A549 treated with Hydrocortisone at 1 μM for 4 hours (cell line): Measurements from ENCODE around the gene RSPO1. TPM values are rescaled to one million over a fixed set of nuclear protein-coding genes. Genes with fewer than 3 reads are reported as not detected.

Source experiments
- total RNA-seq: library from RNA; stranded (reverse); fragments of 200-300 nt; extraction: Qiagen RNA extraction; gene quantifications from 5 replicates; pipeline ENCODE4 v1.2.3, GENCODE V29; 2022

The RSPO1 gene, protein sequence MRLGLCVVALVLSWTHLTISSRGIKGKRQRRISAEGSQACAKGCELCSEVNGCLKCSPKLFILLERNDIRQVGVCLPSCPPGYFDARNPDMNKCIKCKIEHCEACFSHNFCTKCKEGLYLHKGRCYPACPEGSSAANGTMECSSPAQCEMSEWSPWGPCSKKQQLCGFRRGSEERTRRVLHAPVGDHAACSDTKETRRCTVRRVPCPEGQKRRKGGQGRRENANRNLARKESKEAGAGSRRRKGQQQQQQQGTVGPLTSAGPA
- total RNA-seq: 0.08 to 0.36 TPM (median 0.13 TPM) in 5 replicates

DNA sequence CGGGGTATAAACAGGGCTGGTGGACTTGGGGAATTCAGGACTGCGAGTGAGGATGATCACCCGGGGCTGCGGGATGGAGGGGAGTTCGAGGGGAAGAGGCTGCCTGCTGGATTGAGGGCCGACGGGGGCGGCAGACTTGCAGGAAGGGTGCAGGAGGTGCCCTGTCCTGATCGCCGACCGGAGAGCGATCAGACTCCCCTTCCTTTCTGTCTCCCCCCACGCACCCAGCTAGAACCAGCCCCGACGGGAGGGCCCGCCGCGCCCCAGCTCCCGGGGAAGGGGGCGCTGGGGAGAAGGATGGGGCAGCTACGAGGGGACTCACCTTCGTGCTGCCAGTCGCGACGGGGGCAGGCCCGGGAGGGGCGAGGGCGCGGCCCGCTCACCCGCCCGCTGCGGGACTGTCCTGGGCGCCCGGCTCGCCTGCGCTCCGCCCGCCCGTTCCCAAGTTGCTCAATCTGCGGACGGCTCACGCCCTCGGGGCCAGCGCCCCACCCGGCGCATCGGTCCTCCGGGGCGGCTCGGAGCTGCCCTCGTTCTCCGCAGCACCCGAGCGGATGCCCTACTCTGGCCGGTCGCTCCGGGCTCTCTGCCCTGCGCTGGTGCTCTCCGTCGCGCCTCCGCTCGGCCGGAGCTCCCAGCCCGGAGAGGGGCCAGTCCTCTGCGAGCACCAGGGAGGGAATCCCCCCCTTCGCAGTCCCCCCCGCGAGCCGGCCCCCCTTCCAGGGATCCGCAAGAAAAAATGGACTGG, at the start of gene RSPO1:
RSPO1 (minus strand) TSS at position 649 of the 748 bp plus-strand sequence. CDS start 5,231 bp downstream, outside the sequence.

DNA sequence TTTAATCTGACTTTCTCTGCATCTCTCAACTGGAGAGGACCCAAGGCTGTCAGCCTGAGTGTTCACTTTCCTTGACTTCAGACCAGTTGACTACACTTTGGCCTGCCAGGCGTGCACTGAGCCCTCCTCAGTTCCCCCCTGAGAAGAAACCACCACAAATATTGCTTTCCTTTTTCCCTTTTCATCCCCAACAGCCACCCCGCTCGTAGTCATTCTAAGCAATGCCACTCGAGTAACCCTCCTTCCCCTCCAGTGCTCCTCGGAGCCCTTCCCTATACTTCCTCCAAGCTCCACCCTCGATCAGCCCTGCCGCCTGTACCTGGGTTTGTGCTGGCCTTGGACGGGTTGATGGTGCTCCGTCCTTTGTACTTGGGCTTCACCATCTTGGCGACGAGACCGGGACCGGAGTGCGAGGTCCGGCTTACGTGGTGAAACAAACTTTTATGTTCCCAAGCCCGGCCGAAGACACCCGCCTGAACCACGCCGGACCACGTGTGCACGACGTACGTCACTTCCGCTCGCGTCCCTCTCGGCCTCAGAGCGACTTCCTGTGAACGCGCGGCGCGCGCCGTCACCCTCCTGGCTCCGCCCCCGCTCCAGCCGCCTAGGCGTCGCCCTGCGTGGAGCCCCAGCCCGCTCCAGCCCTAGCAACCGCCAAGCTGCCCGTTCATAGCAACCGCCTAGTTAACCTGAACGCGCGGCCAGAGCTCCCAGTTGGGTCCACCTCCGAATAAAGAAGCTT, 39.1 kb downstream of the RSPO1 start, which contains the start of gene GNL2:
GNL2 (minus strand) TSS at position 498 of the 742 bp plus-strand sequence; CDS start at position 383, 115 bp downstream.

Other genes with a start within 250 kb of the RSPO1 start
- 35.4 to 54.7 TPM (median 46.9 TPM) in 5 replicates for gene ZC3H12A, start 160.3 kb downstream of the RSPO1 start, total RNA-seq
- 44.8 to 70.2 TPM (median 54.3 TPM) in 5 replicates for gene MEAF6, start 120.1 kb downstream of the RSPO1 start, total RNA-seq
- 11.0 to 14.8 TPM (median 13.0 TPM) in 5 replicates for gene SNIP1, start 80.6 kb downstream of the RSPO1 start, total RNA-seq
- gene DNALI1, start 78.0 kb downstream of the RSPO1 start, total RNA-seq: 0.05 to 0.16 TPM (median 0.05 TPM) in 3 of 5 replicates, not detected in the others
- gene GNL2, start 39.0 kb downstream of the RSPO1 start, total RNA-seq: 49.6 to 67.9 TPM (median 52.4 TPM) in 5 replicates
- gene CDCA8, start 57.6 kb upstream of the RSPO1 start, total RNA-seq: 47.0 to 53.1 TPM (median 48.4 TPM) in 5 replicates
- 1.0 to 1.5 TPM (median 1.1 TPM) in 5 replicates for gene EPHA10, start 130.2 kb upstream of the RSPO1 start, total RNA-seq
- gene MANEAL, start 159.0 kb upstream of the RSPO1 start, total RNA-seq: 23.6 to 25.8 TPM (median 25.4 TPM) in 5 replicates
- gene C1orf122, start 172.9 kb upstream of the RSPO1 start, total RNA-seq: 33.2 to 68.0 TPM (median 58.3 TPM) in 5 replicates
- gene YRDC, start 173.3 kb upstream of the RSPO1 start, total RNA-seq: 12.0 to 18.8 TPM (median 17.6 TPM) in 5 replicates
- 3.9 to 5.9 TPM (median 4.7 TPM) in 5 replicates for gene MTF1, start 224.7 kb upstream of the RSPO1 start, total RNA-seq